ENCODE measurements around the gene DBF4. TPM values are rescaled to one million over a fixed set of nuclear protein-coding genes. Genes with fewer than 3 reads are reported as not detected.
"Not testable (repeated sequence)": the region's sequence is repeated elsewhere in the genome, so short reads cannot be mapped to it uniquely, and the experiment has no call there.

DBF4 gene
- 10 to 100 TPM; 51.7 to 61.2 (median 54.0) TPM for total RNA-seq
- 47.6 TPM for total RNA-seq (2013)

- Histone ChIP-seq H3K27me3 (ENCODE audit: control insufficient read depth, insufficient read depth, low read length) (no peaks in the 10 kb centered on the region), H3K4me1 (ENCODE audit: control insufficient read depth, insufficient read depth, low read length) (no peaks in the 10 kb centered on the region), H3K27ac (ENCODE audit: low read length) (peak within 1 kb of the TSS; percentile 88), H3K36me3 (ENCODE audit: control insufficient read depth, insufficient read depth, low read length) (peaks cover 5% of the 10 kb centered on the region), H3K4me3 (ENCODE audit: low read length) (peak within 1 kb of the TSS; percentile 94), H3K9me3 (ENCODE audit: control insufficient read depth, insufficient read depth, low read length) (no peaks in the 10 kb centered on the region)
- WGBS (ENCODE audit: insufficient coverage): under 1% methylated on average over 84 of the region's 84 CpGs
- peak; percentile 88 to 97 (median 90) for ATAC-seq
- Mint-ChIP-seq H3K27me3 (ENCODE audit: low read depth in 2 of 2) (no peaks in the 10 kb centered on the region), H3K9me3 (no peaks in the 10 kb centered on the region), H3K36me3 (peaks cover 6% of the 10 kb centered on the region), H3K4me3 (peak within 1 kb of the TSS; percentile 97), H3K4me1 (peaks cover 24 to 42% of the 10 kb centered on the region in 2 donors), H3K27ac (peak within 1 kb of the TSS; percentile 94 to 98)
- peak; percentile 95 to 97 for DNase-seq
- TF ChIP-seq CTCF (IDR thresholded peaks at IDR 0.05): no peak
- intact Hi-C loops (cut with micrococcal nuclease): loop anchor here (2.0 to 5.0 kb wide), 4 partner anchors 59 to 724 kb away; partner anchors contain the start of genes ADAM22, DMTF1 and RUNDC3B
These were observed at the start of gene DBF4, which contains the start of gene SLC25A40 for GRCh38 chr7:87876040-87876868. Gene DBF4, plus strand, starts transcription at chr7:87876493. Its CDS starts 240 bp downstream, at chr7:87876733. Gene SLC25A40, minus strand, starts transcription at chr7:87876360. Its CDS starts 17,633 bp downstream, at chr7:87858727.

GRCh38 chr7:87828383-87828782, 47.9 kb upstream of the DBF4 start:
- ATAC-seq; H3K4me1 ChIP-seq (ENCODE audit: control insufficient read depth, insufficient read depth, low read length); H3K27ac ChIP-seq (ENCODE audit: low read length); H3K4me1 Mint-ChIP-seq; H3K4me3 ChIP-seq (ENCODE audit: low read length); intact Hi-C loops (cut with micrococcal nuclease); H3K36me3 Mint-ChIP-seq; H3K9me3 Mint-ChIP-seq; H3K4me3 Mint-ChIP-seq; H3K27me3 ChIP-seq (ENCODE audit: control insufficient read depth, insufficient read depth, low read length); DNase-seq; H3K36me3 ChIP-seq (ENCODE audit: control insufficient read depth, insufficient read depth, low read length); H3K27ac Mint-ChIP-seq; H3K27me3 Mint-ChIP-seq (ENCODE audit: low read depth in 2 of 2): not testable (repeated sequence)
- 86% methylated on average over 1 of the region's 1 CpG for WGBS (ENCODE audit: insufficient coverage)
- H3K9me3 ChIP-seq (ENCODE audit: control insufficient read depth, insufficient read depth, low read length): peaks cover 13% of the 10 kb centered on the region

- TF ChIP-seq CTCF (IDR thresholded peaks at IDR 0.05): no peak
- H3K27ac ChIP-seq (ENCODE audit: low read length): no peak overlapping the region
- intact Hi-C loops (cut with micrococcal nuclease): no loop called here
- no peak overlapping the region for H3K4me3 Mint-ChIP-seq
- H3K4me3 ChIP-seq (ENCODE audit: low read length): no peak overlapping the region
- ATAC-seq (no peak), DNase-seq (no peak)
- no peaks in the 10 kb centered on the region for H3K4me1 ChIP-seq (ENCODE audit: control insufficient read depth, insufficient read depth, low read length)
- no peaks in the 10 kb centered on the region for H3K9me3 Mint-ChIP-seq
- H3K36me3 Mint-ChIP-seq: no peaks in the 10 kb centered on the region
- no CpG with 5 or more reads among the region's 1 CpG for WGBS (ENCODE audit: insufficient coverage)
- no peaks in the 10 kb centered on the region for H3K27me3 ChIP-seq (ENCODE audit: control insufficient read depth, insufficient read depth, low read length)
- no peaks in the 10 kb centered on the region for H3K27me3 Mint-ChIP-seq (ENCODE audit: low read depth in 2 of 2)
- no peak overlapping the region for H3K27ac Mint-ChIP-seq
- peaks cover 12% of the 10 kb centered on the region for H3K36me3 ChIP-seq (ENCODE audit: control insufficient read depth, insufficient read depth, low read length)
- no peaks in the 10 kb centered on the region for H3K4me1 Mint-ChIP-seq
- no peaks in the 10 kb centered on the region for H3K9me3 ChIP-seq (ENCODE audit: control insufficient read depth, insufficient read depth, low read length)
These were observed 45.2 kb upstream of the DBF4 start for GRCh38 chr7:87831097-87831496.

- Mint-ChIP-seq H3K9me3 (no peaks in the 10 kb centered on the region), H3K4me3 (no peak overlapping the region), H3K27ac (peak overlapping the region in 1 of 2 donors; percentile 1), H3K36me3 (no peaks in the 10 kb centered on the region), H3K27me3 (ENCODE audit: low read depth in 2 of 2) (no peaks in the 10 kb centered on the region), H3K4me1 (no peaks in the 10 kb centered on the region)
- Histone ChIP-seq H3K27ac (ENCODE audit: low read length) (no peak overlapping the region), H3K4me1 (ENCODE audit: control insufficient read depth, insufficient read depth, low read length) (no peaks in the 10 kb centered on the region), H3K27me3 (ENCODE audit: control insufficient read depth, insufficient read depth, low read length) (no peaks in the 10 kb centered on the region), H3K36me3 (ENCODE audit: control insufficient read depth, insufficient read depth, low read length) (peaks cover 12% of the 10 kb centered on the region), H3K9me3 (ENCODE audit: control insufficient read depth, insufficient read depth, low read length) (no peaks in the 10 kb centered on the region), H3K4me3 (ENCODE audit: low read length) (no peak overlapping the region)
- TF ChIP-seq CTCF (IDR thresholded peaks at IDR 0.05): no peak
- ATAC-seq: no peak
- WGBS (ENCODE audit: insufficient coverage): 100% methylated on average over 1 of the region's 1 CpG
- intact Hi-C loops (cut with micrococcal nuclease): no loop called here
- no peak for DNase-seq
These were observed 43.2 kb upstream of the DBF4 start for GRCh38 chr7:87833130-87833529.

Measured in natural killer cell (primary cell).